HG02852 (cell line): ENCODE results near the gene ZMIZ1.

Experiments used
- ATAC-seq: cut with Tn5 transposase; IDR thresholded peaks from one replicate; pipeline ENCODE4 v1.9.1; 2021; ENCODE audit warnings: mild to moderate bottlenecking, moderate library complexity; ENCODE audit not compliant: unreplicated experiment

The ZMIZ1 gene

GRCh38 chr10:79298403-79299244 lies 229.9 kb downstream of the ZMIZ1 start:
- ATAC-seq = no peak

- ATAC-seq = no peak
These were observed 230.9 kb downstream of the ZMIZ1 start for GRCh38 chr10:79299397-79300241.

DNA sequence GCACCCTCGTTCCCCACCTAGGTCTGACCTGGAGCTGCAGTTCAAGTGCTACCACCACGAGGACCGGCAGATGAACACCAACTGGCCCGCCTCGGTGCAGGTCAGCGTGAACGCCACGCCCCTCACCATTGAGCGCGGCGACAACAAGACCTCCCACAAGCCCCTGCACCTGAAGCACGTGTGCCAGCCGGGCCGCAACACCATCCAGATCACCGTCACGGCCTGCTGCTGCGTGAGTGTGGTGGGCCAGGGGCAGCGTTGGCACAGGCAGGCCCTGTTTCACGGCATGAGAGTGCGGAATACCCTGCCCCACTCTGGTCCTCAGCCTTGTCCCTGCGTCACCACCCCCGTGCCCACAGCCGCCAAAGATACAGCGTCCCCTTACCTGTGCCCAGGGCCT lies 231.9 kb downstream of the ZMIZ1 start:
- no peak for ATAC-seq

DNA sequence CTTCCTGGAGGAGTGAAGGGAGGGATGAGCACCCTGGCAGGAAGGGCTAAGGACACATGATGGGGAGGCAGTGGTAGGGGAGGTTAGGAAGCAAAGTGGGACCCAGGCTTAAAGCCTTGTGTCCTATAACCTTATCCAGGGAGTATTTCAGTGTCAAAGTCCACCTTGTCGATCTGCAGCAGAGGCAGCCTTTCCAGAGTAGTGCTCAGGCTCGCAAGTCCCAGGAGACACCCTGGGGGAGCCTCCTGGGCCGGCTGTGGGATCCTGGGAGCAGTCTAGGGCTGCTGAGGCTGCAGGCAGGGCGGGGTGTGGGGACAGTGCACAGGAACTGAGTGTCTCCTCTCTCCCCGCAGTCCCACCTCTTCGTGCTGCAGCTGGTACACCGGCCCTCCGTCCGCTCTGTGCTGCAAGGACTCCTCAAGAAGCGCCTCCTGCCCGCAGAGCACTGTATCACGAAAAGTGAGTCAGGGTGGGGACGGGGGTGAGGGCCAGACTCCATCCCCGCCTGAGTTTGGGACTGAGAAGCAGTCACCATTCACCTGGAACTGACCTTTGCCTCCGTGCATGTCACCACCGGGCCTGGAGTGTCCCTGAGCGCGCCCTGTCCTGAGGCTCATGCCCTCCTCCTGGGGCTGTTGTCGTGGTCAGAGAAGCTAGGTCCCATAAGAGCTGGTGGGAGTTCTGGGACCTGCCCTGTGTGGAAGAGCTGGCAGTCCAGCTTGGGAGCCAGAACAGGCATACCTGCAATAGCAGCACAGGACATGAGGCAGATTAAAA lies 233.2 kb downstream of the ZMIZ1 start:
- ATAC-seq = no peak

- ATAC-seq = no peak
These were observed 235.1 kb downstream of the ZMIZ1 start for GRCh38 chr10:79303631-79304478.

- ATAC-seq = no peak
These were observed 235.8 kb downstream of the ZMIZ1 start for GRCh38 chr10:79304479-79305087.

DNA sequence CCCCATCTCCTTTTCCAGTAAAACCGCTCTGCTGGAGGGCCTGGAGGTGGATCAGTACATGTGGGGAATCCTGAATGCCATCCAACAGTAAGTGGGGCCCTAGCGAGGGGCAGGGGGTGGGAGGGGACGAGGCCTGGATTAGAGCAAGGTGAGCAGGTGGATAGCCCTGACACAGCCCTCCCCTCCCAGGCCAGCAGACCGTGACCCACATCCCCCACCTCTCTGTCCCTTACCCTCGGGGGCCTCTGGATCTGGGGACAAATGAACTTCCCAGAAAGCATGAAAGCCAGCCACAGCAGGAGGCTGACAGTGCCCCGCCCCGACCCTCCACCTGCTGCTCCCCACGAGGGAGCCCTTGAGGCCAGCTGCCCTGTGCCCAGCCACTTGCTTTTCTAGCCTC lies 236.7 kb downstream of the ZMIZ1 start:
- ATAC-seq = no peak

- ATAC-seq = no peak
These were observed 237.2 kb downstream of the ZMIZ1 start for GRCh38 chr10:79305988-79306387.

DNA sequence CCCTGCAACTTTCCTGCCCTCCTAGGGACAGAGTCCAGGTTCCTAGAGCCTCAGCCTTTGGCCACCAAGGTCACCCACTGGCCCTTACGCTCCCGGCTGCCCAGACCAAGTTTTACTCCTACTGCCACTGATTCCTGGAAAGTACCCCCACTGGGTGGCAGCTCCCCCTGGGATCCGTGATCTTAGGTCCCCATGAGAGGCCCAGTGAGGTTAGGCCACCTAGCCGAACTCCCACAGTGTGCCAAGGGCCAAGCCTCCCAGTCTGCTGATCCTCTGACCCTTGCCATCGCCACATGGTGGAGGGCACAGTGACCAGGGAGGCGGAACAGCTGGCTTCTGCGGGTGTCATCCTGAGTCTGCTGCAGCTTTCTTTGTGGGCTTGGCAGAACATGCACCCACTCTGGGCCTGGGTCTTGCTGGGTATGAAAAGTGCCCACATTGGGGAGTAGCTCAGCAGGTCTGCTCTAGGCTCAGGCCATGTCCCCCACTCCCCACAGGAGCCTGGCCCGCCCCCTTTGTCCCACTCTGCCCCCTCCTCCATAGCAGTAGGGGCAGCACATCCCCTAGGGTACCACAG lies 238.0 kb downstream of the ZMIZ1 start:
- no peak for ATAC-seq

DNA sequence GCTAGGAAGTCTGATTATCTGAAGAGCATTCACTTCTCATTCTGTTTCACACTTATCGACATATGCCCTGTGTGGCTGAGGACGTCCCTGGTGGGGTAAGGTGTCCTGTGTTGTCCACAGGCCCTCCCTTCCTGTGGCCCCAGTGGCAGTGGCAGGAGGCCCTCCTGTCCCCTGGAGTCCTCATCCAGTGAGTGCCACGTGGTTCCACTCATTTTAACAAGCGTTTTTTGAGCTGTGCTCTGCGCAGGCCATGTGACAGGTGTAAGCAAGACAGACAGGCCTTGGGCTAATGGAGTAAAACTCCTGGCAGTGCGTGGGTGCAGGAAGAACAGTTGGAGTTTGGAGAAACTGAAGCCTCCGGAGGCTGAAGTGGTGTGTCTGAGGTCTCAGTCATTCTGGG lies 239.2 kb downstream of the ZMIZ1 start:
- ATAC-seq = no peak

- ATAC-seq = no peak
These were observed 240.4 kb downstream of the ZMIZ1 start for GRCh38 chr10:79308969-79309665.

DNA sequence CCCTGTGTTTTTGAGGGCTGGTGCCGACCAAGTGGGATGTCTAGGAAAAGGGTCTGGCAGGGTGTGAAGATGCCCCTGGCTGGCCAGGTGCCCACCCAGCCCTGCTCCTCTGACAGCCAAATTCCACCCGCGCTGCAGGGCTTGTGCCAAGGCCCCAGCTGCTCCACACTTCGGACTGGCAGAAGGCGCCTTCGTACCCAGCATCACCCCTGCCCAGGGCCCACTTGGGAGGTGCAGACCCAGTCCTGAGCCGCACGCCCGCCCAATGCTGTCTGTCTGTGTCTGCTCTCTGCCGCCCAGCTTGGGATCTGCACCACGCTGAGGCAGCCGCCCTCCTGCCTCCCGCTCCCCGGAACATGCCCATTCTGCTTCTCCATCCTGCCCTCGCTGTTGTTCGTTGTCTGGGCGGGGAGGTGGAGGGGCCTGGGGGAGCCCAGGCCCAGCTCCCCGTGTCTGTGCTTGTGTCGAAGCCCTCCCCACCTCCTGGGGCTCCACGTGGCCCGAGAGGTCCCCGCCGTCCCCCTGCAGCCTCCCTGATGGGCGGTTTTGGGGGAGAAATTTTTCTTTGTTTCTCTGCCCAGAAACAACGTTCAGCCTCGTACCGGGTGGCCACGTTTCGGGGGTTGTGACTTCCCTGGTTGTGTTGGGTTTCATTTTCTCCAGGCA lies 241.6 kb downstream of the ZMIZ1 start:
- no peak for ATAC-seq

DNA sequence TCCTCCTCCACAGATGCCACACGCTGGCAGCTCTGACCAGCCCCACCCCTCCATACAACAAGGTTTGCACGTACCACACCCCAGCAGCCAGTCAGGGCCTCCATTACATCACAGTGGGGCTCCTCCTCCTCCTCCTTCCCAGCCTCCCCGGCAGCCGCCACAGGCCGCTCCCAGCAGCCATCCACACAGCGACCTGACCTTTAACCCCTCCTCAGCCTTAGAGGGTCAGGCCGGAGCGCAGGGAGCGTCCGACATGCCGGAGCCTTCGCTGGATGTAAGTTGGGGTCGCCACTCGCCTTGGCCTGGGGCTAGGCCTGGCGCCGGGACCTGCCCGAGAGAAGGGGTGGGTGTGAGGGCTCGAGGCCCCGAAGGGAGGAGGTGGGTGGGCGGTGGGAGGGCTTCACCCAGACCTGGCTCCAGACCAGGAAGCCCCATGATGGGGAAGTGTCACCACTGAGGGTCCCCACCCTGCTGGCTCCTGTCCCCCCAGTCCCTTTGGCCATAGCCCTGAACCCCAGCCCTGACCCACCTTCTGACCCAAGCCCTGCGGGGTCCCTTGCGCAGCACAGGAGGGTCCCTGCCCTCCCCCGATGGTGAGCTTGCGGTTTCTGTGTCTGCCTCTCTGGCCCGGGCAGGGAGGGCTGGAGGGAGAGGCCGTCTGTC lies 242.3 kb downstream of the ZMIZ1 start:
- no peak for ATAC-seq

- ATAC-seq = no peak
These were observed 243.0 kb downstream of the ZMIZ1 start for GRCh38 chr10:79311581-79312407.

DNA sequence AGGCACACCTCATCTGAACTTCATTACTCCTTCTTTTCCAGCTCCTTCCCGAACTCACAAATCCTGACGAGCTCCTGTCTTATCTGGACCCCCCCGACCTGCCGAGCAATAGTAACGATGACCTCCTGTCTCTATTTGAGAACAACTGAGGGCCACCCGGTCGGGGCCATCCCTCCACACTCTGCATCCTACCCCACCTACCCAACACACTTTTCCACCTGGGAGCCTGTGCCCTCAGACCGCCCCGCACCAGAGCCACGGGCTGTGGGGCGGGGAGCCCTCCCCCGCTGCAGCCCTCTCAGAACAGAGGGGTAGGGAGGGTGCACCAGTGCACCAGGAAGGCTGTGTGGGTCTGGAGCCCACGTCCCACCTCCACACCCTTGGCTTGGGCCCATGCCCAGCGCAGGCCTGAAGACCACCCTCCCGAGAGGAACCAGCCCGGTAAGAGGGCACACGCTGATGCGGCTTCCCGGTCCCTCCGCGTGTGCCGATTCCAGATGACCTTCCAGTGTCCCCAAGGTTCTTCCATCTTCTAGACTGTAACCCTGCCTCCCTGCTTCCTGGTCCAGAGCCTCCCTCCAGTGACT lies 243.9 kb downstream of the ZMIZ1 start:
- ATAC-seq = no peak

GRCh38 chr10:79313320-79313719 lies 244.6 kb downstream of the ZMIZ1 start:
- no peak for ATAC-seq
